NCI-H69 (cell line): ENCODE measurements around the gene LRIG3.

Source experiments
- DNase-seq: peaks from one replicate; lab custom pipeline; 2025; lab: John Stamatoyannopoulos, UW

LRIG3 gene

DNA sequence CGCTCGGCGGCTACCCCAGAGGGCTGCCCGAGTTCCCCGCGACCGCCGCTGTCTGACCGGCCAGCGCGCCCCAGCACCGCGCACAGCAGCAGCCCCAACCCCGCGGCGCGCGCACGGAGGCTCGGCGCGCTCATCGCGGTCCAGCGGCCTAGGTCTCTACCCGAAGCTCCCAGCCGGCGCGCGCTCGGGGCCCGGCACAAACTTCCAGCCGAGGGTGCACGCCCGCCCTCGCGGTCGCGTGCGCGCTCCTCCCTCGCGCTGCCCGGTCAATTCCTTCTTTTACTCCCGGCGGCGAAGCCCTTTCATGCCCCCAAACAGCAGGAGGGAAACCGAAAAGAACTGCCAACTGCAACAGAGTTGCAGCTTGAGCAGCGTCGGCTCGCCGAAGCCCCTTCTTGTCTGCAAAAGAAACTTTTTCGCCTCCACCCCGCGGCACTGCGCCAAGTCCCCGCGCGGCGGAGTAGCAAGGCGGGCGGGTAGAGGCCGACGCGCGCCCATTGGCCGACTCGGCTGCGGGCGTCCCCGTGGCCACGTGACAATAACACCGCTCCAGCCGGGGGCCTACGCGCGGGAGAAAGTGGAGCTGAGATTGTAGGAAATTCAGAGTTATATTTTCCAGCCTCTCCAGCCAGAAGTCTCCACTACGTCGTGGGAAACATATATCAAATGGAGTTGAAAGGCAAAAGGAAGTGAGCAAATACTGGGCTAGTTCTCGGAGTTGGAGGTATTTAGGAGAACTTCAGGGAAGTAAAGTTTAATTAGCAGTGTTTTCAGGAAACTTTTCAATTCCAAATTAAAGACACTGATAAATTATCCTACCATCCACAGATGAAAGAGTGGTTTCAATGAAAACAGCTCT lies at the start of gene LRIG3:
Gene LRIG3 (minus strand): TSS at position 403 of the 859 bp plus-strand sequence. CDS start 269 bp downstream, at position 134.
- peak; percentile 97 for DNase-seq

- no peak for DNase-seq
Measured at GRCh38 chr12:58969237-58969636, 48.9 kb upstream of the LRIG3 start.

DNA sequence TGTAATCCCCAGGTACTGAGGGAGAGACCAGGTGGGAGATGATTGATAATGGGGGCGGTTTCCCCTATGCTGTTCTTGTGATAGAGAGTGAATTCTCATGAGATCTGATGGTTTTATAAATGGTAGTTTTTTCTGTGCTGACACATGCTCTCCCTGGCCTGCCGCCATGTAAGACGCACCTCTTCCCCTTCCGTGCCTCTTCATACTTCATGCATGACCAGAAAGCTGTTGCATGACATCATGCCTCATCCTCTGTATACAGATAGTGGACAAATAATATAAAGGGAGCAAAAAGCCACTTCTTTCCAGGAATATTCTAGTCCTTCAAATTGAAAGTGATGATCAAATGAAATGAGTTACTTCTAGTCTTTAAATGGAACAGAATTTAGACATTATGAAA lies 47.3 kb upstream of the LRIG3 start:
- peak; percentile 69 for DNase-seq

- DNase-seq: peak; percentile 37
Measured at GRCh38 chr12:58966939-58967338, 46.6 kb upstream of the LRIG3 start.

DNA sequence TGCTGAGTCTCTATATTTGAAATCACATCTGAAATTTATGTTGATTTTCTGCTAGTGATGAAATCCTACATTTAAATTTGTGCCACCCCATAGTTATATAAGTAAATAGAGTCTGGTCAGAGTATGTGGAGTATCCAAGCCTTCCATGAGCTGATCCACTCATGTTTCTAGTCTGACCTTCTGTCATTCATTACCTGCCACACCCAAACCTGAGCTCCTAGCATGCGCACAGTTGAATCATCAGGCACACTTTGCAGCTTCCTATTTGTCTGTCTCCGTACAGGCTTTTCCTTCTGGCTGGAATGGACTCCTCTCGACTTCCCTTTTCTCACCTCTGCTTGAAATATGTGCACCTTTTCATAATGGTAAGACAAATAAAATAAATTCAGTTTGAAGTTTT lies 45.3 kb upstream of the LRIG3 start:
- peak; percentile 13 for DNase-seq

GRCh38 chr12:58963844-58964243 lies 43.5 kb upstream of the LRIG3 start:
- DNase-seq: no peak

DNA sequence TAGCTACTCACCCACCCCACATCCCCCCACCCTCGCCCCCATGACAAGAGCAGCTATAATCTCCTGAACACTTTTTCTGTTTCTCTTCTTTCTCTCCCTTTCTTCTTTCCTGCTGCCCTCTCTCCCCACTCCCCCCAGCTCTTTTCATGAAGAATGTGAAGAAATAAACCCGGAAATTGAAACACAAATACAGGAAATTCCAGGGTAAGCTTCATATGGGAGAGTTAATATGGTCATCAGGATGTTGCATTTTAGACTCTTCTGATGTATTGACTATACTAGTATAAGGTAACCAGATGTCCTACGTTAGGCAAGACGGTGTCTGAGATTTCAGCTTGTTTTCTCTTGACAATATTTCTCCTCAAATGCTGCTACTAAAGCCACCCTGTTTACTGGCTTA lies 41.6 kb upstream of the LRIG3 start:
- DNase-seq: no peak

DNA sequence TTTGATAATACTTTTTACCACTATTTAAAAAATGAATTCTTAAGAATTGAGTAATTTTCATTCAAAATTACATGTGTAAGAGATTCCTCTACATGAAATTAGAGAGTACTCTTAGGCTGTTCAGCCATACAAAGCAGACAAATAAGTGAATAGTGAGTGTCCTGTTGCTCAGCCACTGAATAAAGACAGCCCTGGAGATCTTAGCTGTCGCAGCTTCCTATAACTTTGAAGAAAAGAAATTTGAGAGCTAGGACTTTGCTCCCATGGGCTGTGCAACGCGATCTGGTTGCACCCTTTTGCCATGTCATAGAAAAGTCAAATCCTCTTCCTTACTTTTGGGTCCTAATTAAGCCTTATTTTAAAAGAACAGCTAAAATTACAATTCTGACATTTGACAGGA lies 40.9 kb upstream of the LRIG3 start:
- DNase-seq: no peak

- DNase-seq: no peak
Measured at GRCh38 chr12:58959639-58960300, 39.5 kb upstream of the LRIG3 start.

- DNase-seq: no peak
Measured at GRCh38 chr12:58957298-58957697, 37.0 kb upstream of the LRIG3 start.

DNA sequence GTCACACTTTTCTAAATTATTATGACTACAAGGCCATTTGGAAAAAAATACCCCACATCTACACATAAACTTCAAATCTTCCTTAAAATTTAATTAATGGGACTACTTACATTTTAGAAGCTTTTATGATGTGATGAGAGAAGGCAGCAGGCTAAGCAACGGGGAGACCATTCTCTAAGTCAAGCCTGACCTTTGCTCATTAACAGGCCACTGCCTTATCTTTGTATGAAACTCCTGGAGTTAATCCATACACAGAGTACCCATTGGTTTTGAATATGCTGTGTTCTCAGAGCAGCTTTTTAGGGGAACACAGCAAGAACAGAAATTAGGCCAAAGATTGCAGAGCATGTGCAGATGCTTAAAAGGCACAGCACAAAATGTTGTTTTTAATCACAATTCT lies 35.5 kb upstream of the LRIG3 start:
- no peak for DNase-seq

- peak; percentile 11 for DNase-seq
Measured at GRCh38 chr12:58954002-58954401, 33.7 kb upstream of the LRIG3 start.

DNA sequence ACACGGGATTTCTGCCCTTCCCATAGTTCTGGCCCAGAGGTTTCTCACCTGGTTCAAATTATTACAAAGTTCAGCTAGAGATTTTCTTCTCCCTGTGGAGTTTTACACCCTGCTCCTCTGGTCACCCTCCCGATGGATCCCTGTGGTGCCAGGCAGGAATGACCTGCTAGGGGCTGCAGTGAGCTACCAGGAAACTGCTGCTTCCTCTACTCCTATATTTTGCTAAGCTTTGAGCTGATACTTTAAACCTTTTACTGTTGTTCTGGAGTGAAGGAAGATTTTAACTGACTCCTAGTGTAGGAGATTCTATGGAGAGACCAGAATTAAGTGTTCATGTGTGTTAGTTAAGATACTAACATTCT lies 30.4 kb upstream of the LRIG3 start:
- DNase-seq: no peak

- DNase-seq: peak; percentile 99
Measured at GRCh38 chr12:58949954-58950738, 29.8 kb upstream of the LRIG3 start.

DNA sequence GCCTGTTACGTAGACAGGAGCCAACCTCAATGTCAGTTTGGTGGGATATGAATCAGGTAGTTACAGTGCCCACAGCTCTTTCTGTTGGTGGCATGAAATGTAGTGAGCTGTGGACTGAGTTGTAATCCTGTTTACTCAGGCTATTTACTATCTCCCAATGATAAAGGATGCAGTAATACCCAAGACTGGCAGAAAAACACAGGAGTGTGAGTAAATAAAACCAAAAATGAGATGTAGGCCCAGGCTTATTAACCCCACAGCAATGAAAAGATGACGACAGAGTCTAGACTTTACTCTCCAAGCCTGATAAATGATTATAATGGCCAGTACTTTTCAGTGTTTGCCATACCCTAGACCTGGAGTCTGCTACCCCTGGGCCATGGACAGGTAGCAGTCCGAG lies 22.8 kb upstream of the LRIG3 start:
- peak; percentile 95 for DNase-seq

DNA sequence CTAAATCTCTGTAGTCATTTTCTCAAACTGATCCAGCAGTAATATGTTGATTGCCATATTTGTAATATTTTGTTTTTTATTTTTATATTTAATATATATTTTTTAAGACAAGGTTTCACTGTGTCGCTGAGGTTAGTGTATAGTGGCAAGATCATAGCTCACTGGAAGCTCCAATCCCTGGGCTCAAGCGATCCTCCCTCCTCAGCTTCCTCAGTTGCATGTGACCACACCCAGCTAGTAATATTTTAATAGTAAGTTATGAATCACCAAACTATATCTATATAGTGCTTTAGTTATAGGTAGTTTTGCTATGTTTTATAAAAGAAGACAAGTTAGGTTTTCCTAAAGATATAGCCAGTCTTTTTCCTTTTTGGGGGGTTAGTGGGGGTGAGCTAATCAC lies 22.0 kb upstream of the LRIG3 start:
- peak; percentile 22 for DNase-seq

DNA sequence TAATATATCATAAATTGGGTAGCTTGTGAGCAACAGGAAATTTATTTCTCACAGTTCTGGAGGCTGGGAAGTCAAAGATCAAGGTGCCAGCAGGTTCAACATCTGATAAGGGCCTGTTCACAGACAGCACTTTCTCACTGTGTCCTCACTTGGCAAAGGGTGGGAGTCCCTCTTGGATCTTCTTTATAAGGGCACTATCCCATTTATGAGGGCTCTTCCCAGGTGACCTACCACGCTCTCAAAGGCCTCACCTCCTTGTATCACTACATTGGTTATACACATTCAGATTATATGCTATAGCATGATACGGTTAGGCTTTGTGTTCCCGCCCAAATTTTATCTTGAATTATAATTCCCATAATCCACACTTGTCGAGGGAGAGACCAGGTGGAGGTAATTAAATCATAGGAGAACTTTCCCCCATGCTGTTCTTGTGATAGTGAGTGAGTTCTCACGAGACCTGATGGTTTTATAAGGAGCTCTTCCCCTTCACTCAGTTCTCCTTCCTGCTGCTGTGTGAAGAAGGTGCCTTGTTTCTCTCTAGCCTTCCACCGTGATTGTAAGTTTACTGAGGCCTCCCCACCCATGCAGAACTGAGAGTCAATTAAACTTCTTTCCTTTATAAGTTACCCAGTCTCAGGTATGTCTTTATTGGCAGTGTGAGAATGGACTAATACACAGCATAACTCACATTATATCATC lies 19.2 kb upstream of the LRIG3 start:
- DNase-seq: peak; percentile 26

- no peak for DNase-seq
Measured at GRCh38 chr12:58938440-58938839, 18.1 kb upstream of the LRIG3 start.

- DNase-seq: no peak
Measured at GRCh38 chr12:58934528-58934927, 14.2 kb upstream of the LRIG3 start.

DNA sequence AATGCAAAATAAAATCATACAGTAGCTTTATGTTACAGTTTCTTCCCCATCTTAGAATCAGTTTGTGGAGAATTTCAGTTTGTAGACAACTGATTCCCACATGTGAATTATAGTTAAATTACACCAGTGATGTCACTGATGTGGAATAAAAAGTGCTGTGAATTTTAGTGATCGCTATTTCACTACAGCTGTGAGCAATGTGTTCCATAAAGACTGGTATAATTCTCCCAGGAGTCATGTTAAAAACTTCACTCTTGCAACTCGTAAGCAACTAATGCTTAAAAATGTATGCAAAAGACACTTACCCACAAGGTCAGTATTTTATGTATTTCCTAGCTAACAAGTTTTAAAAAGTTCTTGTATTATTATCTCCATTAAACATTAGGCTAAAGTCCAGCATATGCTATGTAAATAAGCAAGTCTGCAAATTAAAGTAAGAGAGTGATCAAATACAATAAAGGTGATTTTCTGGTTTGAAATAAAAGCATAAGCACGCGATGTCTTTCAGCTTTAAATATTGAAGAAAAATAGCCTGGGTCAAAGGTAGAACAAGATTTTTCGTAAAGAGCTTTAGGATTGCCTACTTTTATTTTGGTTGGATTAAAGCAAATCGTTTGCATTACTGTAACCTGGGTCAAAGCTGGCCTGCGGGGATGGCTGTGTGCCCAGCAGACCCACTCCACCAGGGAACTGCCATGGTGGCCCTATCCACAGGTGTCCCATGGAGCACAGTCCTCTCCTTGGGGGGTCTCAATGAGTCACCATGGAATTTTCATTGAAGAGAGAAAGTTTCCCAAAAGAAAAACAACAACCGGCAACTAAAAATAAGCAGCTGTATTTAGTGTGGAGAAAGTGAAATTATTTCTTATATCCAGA lies 12.7 kb upstream of the LRIG3 start:
- DNase-seq: peak; percentile 57

- peak; percentile 13 for DNase-seq
Measured at GRCh38 chr12:58931518-58931917, 11.2 kb upstream of the LRIG3 start.
